Activated CD4-positive, alpha-beta T cell treated with anti-CD3 and anti-CD28 coated beads, Interleukin-2, amount 10 ng/mL, durations not matched to agents 7 days and 5 days (primary cell): ENCODE results near the gene LEMD3. TPM values are rescaled to one million over a fixed set of nuclear protein-coding genes. Genes with fewer than 3 reads are reported as not detected.

Experiments used
- CTCF ChIA-PET: fragments of 350-600 bp; sonication (Branson Sonifier 250); formaldehyde crosslinking; loops from one replicate; lab custom pipeline; 2021; ENCODE audit warnings: antibody characterized with exemption; lab: Charles Lee
- POLR2A ChIA-PET: fragments of 350-600 bp; sonication (Branson Sonifier 250); formaldehyde crosslinking; loops from one replicate; lab custom pipeline; 2021; ENCODE audit warnings: antibody characterized with exemption; lab: Charles Lee
- DNase-seq: peaks from one replicate; pipeline ENCODE4 v3.0.0-alpha.2; 2020
- H3K27ac Mint-ChIP-seq: one replicate; pipeline ENCODE4 v1.8.0; 2021; ENCODE audit warnings: mild to moderate bottlenecking, moderate library complexity, mixed read lengths
- H3K27me3 Mint-ChIP-seq: one replicate; pipeline ENCODE4 v1.8.0; 2021; ENCODE audit warnings: mixed read lengths
- H3K36me3 Mint-ChIP-seq: one replicate; pipeline ENCODE4 v1.8.0; 2021; ENCODE audit warnings: low read depth, mixed read lengths
- H3K4me1 Mint-ChIP-seq: one replicate; pipeline ENCODE4 v1.8.0; 2021; ENCODE audit warnings: mixed read lengths
- H3K4me3 Mint-ChIP-seq: one replicate; pipeline ENCODE4 v1.8.0; 2021; ENCODE audit warnings: mild to moderate bottlenecking, moderate library complexity, mixed read lengths
- H3K9me3 Mint-ChIP-seq: one replicate; pipeline ENCODE4 v1.8.0; 2021; ENCODE audit warnings: mixed read lengths
- total RNA-seq, 2 experiments: library from RNA; stranded (reverse); gene quantifications; one replicate each; pipeline ENCODE4 v1.2.3, GENCODE V29; 2021

LEMD3 gene
- total RNA-seq, 2 experiments from 2014 or later: 28.5 to 30.9 TPM

- Mint-ChIP-seq H3K9me3 (no peaks in the 10 kb centered on the region), H3K4me3 (peak overlapping the region; percentile 74), H3K4me1 (peaks cover 35% of the 10 kb centered on the region), H3K27ac (peak overlapping the region; percentile 47), H3K27me3 (no peaks in the 10 kb centered on the region), H3K36me3 (peaks cover 29% of the 10 kb centered on the region)
- peak; percentile 13 for DNase-seq
- POLR2A ChIA-PET: interaction anchor here (0.9 kb wide), 1 partner anchor 9 kb away, joined by 3 read pairs; no protein-coding TSS in a partner anchor
- CTCF ChIA-PET: interaction anchor here (0.8 to 1.0 kb wide), 2 partner anchors 9 to 375 kb away, joined by 4 read pairs; no protein-coding TSS in a partner anchor
Observed at GRCh38 chr12:65171870-65172269, 2.5 kb downstream of the LEMD3 start.

DNA sequence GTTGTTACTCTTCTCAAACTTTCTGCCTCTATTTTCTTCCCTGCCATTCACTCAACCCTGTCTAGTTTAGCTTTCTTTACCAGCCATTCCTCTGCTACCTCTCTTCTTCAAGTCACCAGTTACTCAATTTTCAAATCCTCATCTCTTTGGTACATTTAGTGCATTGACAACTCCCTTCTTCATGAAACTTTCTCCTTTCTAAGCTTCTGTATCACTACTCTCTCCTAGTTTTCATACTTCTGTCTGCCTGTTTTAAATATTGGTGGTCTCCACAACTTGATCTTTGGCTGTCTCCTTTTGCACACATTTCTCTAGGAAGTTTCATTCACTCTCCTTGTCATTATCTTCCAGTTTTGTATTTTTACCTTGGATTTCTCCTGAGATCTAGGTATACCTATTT, 6.0 kb downstream of the LEMD3 start:
- Mint-ChIP-seq H3K4me3 (no peak overlapping the region), H3K36me3 (peaks cover 24% of the 10 kb centered on the region), H3K27ac (no peak overlapping the region), H3K4me1 (peaks cover 29% of the 10 kb centered on the region), H3K27me3 (no peaks in the 10 kb centered on the region), H3K9me3 (no peaks in the 10 kb centered on the region)
- ChIA-PET POLR2A (no interaction called here), CTCF (no interaction called here)
- no peak for DNase-seq

DNA sequence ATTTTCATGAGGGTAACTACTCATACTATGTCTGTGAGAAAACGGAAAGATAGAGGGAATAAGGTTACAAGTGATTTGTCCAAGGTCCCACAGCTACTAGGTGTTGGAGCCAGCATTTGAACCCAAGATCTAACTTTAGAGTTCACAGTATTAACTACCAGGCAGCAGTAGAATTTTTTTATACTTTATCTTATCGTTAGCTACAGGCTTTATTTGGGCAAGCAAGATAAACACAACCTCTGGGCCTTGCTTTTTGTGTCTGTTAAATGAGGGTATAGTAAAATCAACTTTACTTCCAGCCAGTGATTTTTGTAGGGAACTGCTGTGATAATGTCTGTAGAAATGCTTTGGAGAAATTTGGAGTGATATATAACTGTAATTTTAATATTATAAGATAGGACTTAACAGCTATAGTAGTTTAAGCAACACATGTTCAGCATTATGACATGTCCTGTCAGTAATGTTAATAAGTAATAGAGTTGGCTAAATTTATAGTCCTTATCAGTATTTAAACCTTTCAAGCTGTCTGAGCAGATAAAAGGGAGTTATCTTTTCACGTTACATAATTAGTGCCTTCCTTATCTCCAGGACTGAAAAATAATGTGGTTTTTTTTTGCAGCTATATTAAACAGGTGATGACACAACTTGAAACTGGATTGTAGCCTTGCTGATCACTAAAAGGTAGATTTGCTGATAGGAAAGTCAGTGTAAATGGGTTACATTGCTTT, 12.8 kb downstream of the LEMD3 start:
- no peak overlapping the region for H3K27ac Mint-ChIP-seq
- ChIA-PET POLR2A (no interaction called here), CTCF (interaction anchor here (1.0 to 1.2 kb wide), 2 partner anchors 13 to 30 kb away, joined by 3 read pairs; partner anchors contain the start of gene LEMD3)
- H3K36me3 Mint-ChIP-seq: peaks cover 37% of the 10 kb centered on the region
- no peaks in the 10 kb centered on the region for H3K27me3 Mint-ChIP-seq
- peaks cover 49% of the 10 kb centered on the region for H3K4me1 Mint-ChIP-seq
- no peak for DNase-seq
- H3K9me3 Mint-ChIP-seq: no peaks in the 10 kb centered on the region
- no peak overlapping the region for H3K4me3 Mint-ChIP-seq

GRCh38 chr12:65184176-65184857, 14.9 kb downstream of the LEMD3 start:
- Mint-ChIP-seq H3K9me3 (peaks cover 3% of the 10 kb centered on the region), H3K27ac (no peak overlapping the region), H3K4me3 (no peak overlapping the region), H3K36me3 (peaks cover 55% of the 10 kb centered on the region), H3K4me1 (peaks cover 63% of the 10 kb centered on the region), H3K27me3 (no peaks in the 10 kb centered on the region)
- CTCF ChIA-PET: interaction anchor here (1.4 to 1.5 kb wide), 2 partner anchors 25 to 28 kb away, joined by 3 to 4 read pairs; no protein-coding TSS in a partner anchor
- POLR2A ChIA-PET: no interaction called here
- DNase-seq: no peak

DNA sequence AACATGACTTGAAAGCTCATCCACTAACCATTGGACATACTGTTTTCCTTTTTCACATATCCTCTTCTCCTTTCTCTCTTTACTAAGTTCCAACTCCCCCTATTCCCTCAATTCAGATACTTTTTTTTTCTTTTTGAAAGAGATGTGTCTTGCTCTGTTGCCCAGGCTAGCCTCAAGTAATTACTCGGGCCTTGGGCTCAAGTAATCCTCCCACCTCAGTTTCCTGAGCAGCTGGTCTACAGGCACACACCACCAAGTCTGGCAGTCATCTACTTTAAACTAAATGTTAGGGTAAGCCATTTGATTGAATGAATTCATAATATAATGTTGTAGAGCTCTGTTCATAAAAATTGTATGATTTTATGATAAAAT, 15.5 kb downstream of the LEMD3 start:
- H3K4me3 Mint-ChIP-seq: no peak overlapping the region
- H3K4me1 Mint-ChIP-seq: peaks cover 64% of the 10 kb centered on the region
- H3K9me3 Mint-ChIP-seq: peaks cover 4% of the 10 kb centered on the region

DNA sequence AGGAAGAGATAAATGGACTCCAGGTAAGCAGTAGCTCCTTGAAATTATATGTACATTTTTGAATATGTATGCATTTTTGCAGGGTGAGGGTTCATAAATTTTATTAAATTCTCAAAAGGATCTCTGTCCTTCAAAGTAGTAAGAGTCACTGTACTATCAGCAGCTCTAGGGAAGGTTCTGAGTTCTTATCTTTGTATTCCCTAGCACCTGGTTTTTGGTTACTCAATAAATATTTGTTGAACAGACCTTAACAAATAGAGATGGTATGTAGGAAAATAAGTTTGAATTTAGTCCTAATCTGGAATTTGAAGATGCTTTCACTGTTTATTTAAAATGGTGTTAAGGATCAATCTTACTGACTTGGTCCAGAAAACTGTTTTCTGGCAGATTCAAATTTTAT, 18.3 kb downstream of the LEMD3 start:
- Mint-ChIP-seq H3K4me3 (no peak overlapping the region), H3K9me3 (peaks cover 5% of the 10 kb centered on the region), H3K36me3 (peaks cover 61% of the 10 kb centered on the region), H3K27ac (no peak overlapping the region), H3K4me1 (peaks cover 62% of the 10 kb centered on the region), H3K27me3 (no peaks in the 10 kb centered on the region)
- POLR2A ChIA-PET: interaction anchor here (0.7 kb wide), 1 partner anchor 9 kb away, joined by 18 read pairs; no protein-coding TSS in a partner anchor
- DNase-seq: no peak
- CTCF ChIA-PET: interaction anchor here (2.3 kb wide), 1 partner anchor 32 kb away, joined by 5 read pairs; no protein-coding TSS in a partner anchor

More for the DNA sequence above, 15.5 kb downstream of the LEMD3 start:
- no peak for DNase-seq
- H3K36me3 Mint-ChIP-seq: peaks cover 57% of the 10 kb centered on the region
- ChIA-PET POLR2A (no interaction called here), CTCF (interaction anchor here (1.4 to 1.5 kb wide), 3 partner anchors 25 to 38 kb away, joined by 3 to 4 read pairs (median 4); no protein-coding TSS in a partner anchor)
- no peak overlapping the region for H3K27ac Mint-ChIP-seq
- no peaks in the 10 kb centered on the region for H3K27me3 Mint-ChIP-seq

- no peak overlapping the region for H3K4me3 Mint-ChIP-seq
- H3K36me3 Mint-ChIP-seq: peaks cover 63% of the 10 kb centered on the region
- no peaks in the 10 kb centered on the region for H3K27me3 Mint-ChIP-seq
- no peak for DNase-seq
- no peak overlapping the region for H3K27ac Mint-ChIP-seq
- peaks cover 6% of the 10 kb centered on the region for H3K9me3 Mint-ChIP-seq
- ChIA-PET CTCF (no interaction called here), POLR2A (no interaction called here)
- H3K4me1 Mint-ChIP-seq: peaks cover 63% of the 10 kb centered on the region
Observed at GRCh38 chr12:65188179-65188701, 18.9 kb downstream of the LEMD3 start.

DNA sequence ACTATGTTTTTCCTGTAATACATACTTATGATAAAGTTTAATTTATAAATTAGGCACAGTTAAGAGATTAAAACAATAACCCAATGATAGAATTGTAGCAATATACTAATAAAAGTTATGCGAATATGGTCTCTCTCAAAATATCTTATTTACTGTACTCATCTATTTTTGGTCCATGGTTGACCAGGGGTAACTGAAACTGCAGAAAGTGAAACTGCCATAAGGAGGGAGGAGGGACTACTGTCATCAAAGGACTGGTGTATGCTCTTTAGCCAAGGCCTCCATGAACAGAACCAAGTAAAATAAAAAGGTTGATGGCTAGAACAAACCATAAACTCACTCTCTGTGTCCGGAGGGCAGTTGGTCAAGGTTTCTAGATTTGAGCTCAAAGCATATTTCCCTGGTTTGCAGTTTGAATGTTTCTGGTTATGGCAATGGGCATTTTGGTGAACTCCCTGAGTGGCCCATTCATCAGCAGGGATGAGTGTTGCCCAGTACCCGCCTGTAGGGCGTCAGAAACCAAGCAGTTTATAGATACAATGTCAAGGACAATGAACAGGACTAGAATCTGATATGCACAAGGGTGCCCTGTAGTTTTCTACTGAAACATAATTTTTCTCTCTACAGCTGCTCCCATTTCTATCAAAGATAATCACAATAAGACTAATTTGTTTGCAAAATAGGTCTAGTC, 19.8 kb downstream of the LEMD3 start:
- Mint-ChIP-seq H3K27ac (no peak overlapping the region), H3K27me3 (no peaks in the 10 kb centered on the region), H3K4me3 (no peak overlapping the region), H3K9me3 (peaks cover 11% of the 10 kb centered on the region), H3K4me1 (peaks cover 60% of the 10 kb centered on the region), H3K36me3 (peaks cover 67% of the 10 kb centered on the region)
- no peak for DNase-seq
- POLR2A ChIA-PET: no interaction called here
- CTCF ChIA-PET: no interaction called here

DNA sequence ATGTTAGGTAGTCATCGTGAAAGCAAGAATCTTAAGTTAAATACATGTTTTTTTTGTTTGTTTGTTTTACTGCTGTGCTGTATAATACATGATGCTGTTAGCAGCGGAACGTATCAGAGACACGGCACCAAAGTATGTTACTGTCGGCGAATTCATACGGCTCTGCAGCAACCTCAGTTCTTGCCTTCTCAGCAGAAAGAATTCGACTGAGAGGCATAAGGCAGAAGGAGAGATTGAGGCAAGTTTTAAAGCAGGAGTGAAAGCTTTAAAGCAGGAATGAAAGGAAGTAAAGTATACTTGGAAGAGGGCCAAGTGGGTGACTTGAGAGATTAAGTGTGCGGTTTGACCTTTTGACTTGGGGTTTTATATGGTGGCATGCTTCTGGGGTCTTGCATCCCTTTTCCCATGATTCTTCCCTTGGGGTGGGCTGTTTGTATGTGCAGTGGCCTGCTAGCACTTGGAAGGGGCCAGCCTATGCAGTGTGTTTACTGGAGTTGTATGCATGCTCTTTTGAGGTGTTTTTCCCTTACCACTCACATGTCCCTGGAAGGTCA, 23.7 kb downstream of the LEMD3 start:
- ChIA-PET CTCF (interaction anchor here (1.1 kb wide), 1 partner anchor 20 kb away, joined by 3 read pairs; no protein-coding TSS in a partner anchor), POLR2A (no interaction called here)
- peaks cover 41% of the 10 kb centered on the region for H3K9me3 Mint-ChIP-seq
- H3K36me3 Mint-ChIP-seq: peaks cover 75% of the 10 kb centered on the region
- DNase-seq: no peak
- H3K27me3 Mint-ChIP-seq: no peaks in the 10 kb centered on the region
- no peak overlapping the region for H3K4me3 Mint-ChIP-seq
- H3K27ac Mint-ChIP-seq: no peak overlapping the region
- peaks cover 69% of the 10 kb centered on the region for H3K4me1 Mint-ChIP-seq

DNA sequence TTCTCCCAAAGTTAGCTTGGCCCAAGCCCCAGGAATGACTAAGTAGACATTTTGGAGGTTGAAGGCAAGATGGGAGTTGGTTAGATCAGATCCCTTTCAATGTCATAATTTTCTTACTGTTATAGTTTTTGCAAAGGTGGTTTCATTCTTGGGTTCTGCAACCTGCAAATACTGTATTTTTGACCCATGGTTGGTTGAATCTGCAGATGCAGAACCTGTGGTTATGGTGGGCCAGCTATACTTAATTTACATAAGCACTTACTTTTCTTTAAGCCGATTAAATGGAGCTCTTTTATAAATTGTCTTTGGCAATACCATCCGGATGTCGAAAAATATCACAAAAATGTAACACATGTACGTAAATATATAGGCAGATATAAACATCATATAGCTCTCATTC, 25.6 kb downstream of the LEMD3 start:
- ChIA-PET CTCF (interaction anchor here (0.9 to 1.6 kb wide), 2 partner anchors 24 to 26 kb away, joined by 4 to 7 read pairs; partner anchors contain the start of gene LEMD3), POLR2A (no interaction called here)
- Mint-ChIP-seq H3K9me3 (peaks cover 36% of the 10 kb centered on the region), H3K4me1 (peaks cover 57% of the 10 kb centered on the region), H3K27me3 (no peaks in the 10 kb centered on the region), H3K36me3 (peaks cover 71% of the 10 kb centered on the region), H3K4me3 (no peak overlapping the region), H3K27ac (no peak overlapping the region)
- DNase-seq: no peak

DNA sequence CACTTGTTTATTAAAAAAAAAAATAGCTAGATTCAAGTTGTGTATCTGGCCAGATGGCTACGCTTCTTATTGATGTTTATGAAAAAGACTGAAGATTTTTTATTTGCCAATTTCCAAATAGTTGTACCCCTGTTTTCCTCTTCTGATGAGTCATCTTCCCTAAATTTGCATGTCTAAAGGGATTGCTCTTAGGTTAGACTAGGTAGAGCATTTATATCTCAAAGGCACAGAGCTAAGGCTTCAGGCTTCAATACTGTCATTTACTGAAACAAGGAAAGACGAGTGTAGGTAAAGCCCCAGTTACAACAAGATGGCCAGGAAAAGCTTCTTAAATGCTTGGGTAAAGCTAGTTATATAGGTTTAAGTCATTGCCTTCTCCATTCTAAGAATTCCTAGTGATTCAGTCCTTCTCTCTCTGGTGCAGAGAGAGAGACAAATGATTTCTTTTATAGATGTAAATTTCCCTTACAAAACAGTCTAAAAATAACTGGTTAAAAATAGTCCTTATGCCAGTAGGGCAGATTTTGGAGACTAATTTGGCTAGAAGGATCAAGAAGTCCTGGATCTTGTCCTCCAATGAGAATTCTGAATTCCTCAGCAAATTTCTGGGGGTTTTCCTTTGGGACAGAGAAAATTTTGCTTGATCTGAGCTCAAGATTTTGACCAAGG, 26.1 kb downstream of the LEMD3 start:
- H3K27ac Mint-ChIP-seq: no peak overlapping the region
- no peak for DNase-seq

More for the DNA sequence above, 26.1 kb downstream of the LEMD3 start:
- ChIA-PET POLR2A (no interaction called here), CTCF (interaction anchor here (0.9 to 1.7 kb wide), 4 partner anchors 10 to 31 kb away, joined by 3 to 7 read pairs (median 4); partner anchors contain the start of gene LEMD3)
- Mint-ChIP-seq H3K27me3 (no peaks in the 10 kb centered on the region), H3K4me3 (no peak overlapping the region), H3K9me3 (peaks cover 38% of the 10 kb centered on the region), H3K36me3 (peaks cover 69% of the 10 kb centered on the region), H3K4me1 (peaks cover 57% of the 10 kb centered on the region)
